IPS DF 6.9 (cell line): Measurements from ENCODE around the gene PROB1.

Experiments used
- DNase-seq: peaks from one replicate; pipeline ENCODE4 v3.0.0-alpha.2; 2013; ENCODE audit warnings: low read depth, low spot score
- H3K27ac ChIP-seq: one replicate; pipeline ENCODE4 v1.5.1; 2013; ENCODE audit warnings: low read length, control low read depth
- H3K27me3 ChIP-seq: 2 replicates; pipeline ENCODE4 v1.6.1; 2013; ENCODE audit warnings: mild to moderate bottlenecking, low read length; ENCODE audit not compliant: control insufficient read depth, insufficient read depth
- H3K36me3 ChIP-seq: 2 replicates; pipeline ENCODE4 v1.6.1; 2013; ENCODE audit warnings: low read length; ENCODE audit not compliant: control insufficient read depth, insufficient read depth
- H3K4me1 ChIP-seq: 2 replicates; pipeline ENCODE4 v1.6.1; 2013; ENCODE audit warnings: low read length; ENCODE audit not compliant: control insufficient read depth, insufficient read depth
- H3K4me3 ChIP-seq: 2 replicates; pipeline ENCODE4 v1.5.1; 2013; ENCODE audit warnings: mild to moderate bottlenecking, low read length
- H3K9me3 ChIP-seq: 2 replicates; pipeline ENCODE4 v1.6.1; 2013; ENCODE audit warnings: low read length, inconsistent platforms; ENCODE audit not compliant: control insufficient read depth, insufficient read depth
- WGBS: extraction: QIAGEN DNeasy Blood & Tissue Kit; methylation state at CpG from one replicate; pipeline ENCODE4 v1.1.7; 2013; ENCODE audit warnings: mixed read lengths, missing lambda C conversion rate; ENCODE audit not compliant: insufficient read length, insufficient coverage; 5-methylcytosine and 5-hydroxymethylcytosine counted together

The PROB1 gene

DNA sequence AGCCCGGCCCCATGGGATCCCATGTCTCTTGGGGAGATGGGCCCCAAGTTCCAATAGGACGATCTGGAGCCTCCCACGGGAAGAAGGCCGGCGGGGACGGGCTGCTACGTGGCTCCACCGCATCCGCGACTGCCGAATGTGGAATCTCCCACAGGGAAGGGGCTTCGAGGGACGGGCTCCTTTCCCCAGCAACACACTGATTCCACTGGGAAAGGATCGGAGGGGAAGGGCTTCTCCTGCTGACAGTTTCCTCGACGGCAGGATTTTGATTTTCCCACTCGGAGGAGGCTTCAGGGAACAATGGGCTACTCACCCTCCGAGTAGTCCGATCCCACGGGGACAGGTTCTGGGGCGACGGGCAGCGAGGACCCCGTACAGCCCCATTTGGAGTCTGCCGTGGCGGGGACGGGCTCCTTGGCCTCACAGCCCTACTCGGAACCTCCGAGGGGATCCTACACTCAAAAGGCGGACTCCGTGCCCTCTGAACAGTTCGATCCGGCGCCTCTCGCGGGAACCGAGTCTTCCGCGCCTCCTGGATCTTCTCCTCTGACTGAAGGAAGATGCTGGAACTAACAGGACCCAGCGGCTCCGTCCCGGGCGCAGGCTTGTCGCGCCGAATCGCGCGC is 1.3 kb downstream of the PROB1 start:
- no CpG with 5 or more reads among the region's 49 CpGs for WGBS
- peaks cover 9% of the 10 kb centered on the region for H3K4me1 ChIP-seq
- H3K27me3 ChIP-seq, result peaks cover 10% of the 10 kb centered on the region; the same call in 1 of the 2 replicates
- H3K27ac ChIP-seq, result no peak overlapping the region
- DNase-seq, result no peak
- no peaks in the 10 kb centered on the region for H3K9me3 ChIP-seq
- H3K36me3 ChIP-seq, result 0 out of 2 replicates have a peak, but pooled peaks cover 2% of the 10 kb centered on the region
- peak overlapping the region; percentile 48; the same call in 1 of the 2 replicates for H3K4me3 ChIP-seq

DNA sequence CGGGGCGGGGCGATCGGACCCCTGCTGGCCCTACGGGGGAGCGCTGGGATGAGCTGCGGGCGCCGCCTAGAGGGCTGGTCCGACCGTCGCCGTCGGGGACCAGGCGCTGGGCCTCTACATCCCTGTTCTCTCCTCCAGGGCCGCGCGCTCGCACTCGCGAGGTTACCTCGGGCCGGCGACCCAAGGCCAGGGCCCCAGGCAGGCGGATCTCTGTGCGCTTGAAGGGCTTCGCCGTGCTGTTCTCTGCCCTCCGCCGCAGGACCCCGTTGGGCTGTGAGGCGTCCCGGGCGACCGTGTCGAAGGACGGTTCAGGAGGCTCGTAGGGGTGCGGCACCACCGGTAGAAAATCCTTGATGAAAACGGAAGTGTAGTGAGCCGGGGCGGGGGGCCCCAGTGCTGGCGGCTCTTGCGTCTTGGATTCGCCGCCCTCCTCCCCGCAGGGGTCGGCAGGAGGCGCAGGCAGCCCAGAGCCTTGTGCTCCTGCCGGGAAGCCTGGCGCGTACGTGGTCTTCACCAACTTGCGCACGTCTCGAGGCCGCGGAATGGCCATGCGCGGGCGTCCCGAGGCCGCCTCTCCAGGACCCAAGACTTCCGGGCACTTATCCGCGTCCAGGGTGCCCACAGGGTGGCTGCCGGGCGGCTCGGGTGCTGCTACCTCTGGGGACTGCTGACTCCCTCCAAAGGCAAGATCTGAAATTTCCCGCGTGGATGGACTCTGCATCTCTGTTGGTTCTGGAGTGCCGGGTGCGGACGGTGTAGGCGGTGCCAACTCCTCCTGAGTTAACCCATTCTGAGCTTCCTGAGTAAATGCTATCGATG is 2.0 kb downstream of the PROB1 start:
- Histone ChIP-seq H3K9me3 (no peaks in the 10 kb centered on the region), H3K4me1 (peaks cover 15% of the 10 kb centered on the region), H3K4me3 (peak overlapping the region; percentile 48; the same call in 1 of the 2 replicates), H3K36me3 (0 out of 2 replicates have a peak, but pooled peaks cover 2% of the 10 kb centered on the region), H3K27me3 (peaks cover 10% of the 10 kb centered on the region; the same call in 1 of the 2 replicates), H3K27ac (no peak overlapping the region)
- no CpG with 5 or more reads among the region's 77 CpGs for WGBS
- no peak for DNase-seq

DNA sequence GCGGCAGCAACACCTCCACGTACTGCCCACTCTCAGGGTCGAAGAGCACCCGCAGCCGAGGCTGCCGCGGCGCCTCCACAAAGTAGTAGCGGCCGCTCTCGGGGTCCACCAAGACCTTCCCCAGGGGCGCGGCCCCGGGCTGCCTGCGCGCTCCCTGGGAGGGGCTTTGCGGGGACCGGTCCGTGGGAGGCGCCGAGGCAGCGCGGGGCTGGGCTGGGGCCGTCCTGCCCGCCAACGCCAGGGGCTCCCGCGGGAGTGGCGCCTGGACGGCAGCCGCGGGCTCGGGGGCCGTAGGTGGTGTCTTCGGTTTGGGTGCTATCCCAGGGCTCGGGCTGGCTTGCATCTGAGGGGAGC is 2.6 kb downstream of the PROB1 start:
- Histone ChIP-seq H3K36me3 (0 out of 2 replicates have a peak, but pooled peaks cover 2% of the 10 kb centered on the region), H3K27ac (no peak overlapping the region), H3K9me3 (no peaks in the 10 kb centered on the region), H3K4me1 (peaks cover 16% of the 10 kb centered on the region), H3K4me3 (peak overlapping the region; percentile 48; the same call in 1 of the 2 replicates), H3K27me3 (peaks cover 10% of the 10 kb centered on the region; the same call in 1 of the 2 replicates)
- no peak for DNase-seq
- no CpG with 5 or more reads among the region's 36 CpGs for WGBS

DNA sequence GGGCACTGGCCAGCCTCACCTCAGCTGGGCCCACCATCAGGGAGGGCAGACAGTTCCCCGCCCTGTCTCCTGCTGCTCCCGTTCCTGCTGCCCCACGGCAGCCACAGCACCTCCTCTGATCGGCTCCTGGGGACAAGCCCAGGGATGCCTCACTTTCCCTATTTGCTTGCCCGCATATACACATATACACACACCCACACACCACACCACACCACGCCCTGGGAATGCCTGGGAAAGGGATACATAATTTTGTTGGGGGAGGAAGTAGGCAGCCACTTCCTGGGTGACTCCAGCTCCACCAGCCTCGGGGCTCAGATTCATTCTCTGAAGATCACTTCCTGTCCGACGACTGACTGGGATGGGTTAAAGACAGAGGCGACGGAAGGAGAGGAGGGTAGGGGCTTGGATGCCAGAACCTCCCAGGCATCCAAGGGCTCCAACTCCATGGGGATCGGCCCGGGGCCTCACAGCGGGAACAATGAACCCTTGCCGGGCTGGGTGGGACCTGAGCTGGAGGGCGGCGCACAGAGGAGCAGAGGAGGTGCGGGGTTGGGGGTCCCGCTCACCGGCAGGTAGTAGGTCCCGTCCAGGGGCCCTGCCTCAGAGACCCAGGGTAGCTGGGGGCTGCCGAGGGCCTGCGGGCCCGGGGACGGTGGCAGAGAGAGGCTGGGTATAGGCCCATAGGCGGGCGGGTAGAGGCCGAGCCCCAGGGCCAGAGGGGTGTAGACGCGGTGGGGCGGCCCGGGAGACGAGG is 3.2 kb downstream of the PROB1 start:
- peak overlapping the region; percentile 48; the same call in 1 of the 2 replicates for H3K4me3 ChIP-seq
- H3K4me1 ChIP-seq, result peaks cover 16% of the 10 kb centered on the region
- H3K27ac ChIP-seq, result no peak overlapping the region
- 0 out of 2 replicates have a peak, but pooled peaks cover 2% of the 10 kb centered on the region for H3K36me3 ChIP-seq
- DNase-seq, result no peak
- no peaks in the 10 kb centered on the region for H3K9me3 ChIP-seq
- H3K27me3 ChIP-seq, result peaks cover 10% of the 10 kb centered on the region; the same call in 1 of the 2 replicates
- no CpG with 5 or more reads among the region's 33 CpGs for WGBS

DNA sequence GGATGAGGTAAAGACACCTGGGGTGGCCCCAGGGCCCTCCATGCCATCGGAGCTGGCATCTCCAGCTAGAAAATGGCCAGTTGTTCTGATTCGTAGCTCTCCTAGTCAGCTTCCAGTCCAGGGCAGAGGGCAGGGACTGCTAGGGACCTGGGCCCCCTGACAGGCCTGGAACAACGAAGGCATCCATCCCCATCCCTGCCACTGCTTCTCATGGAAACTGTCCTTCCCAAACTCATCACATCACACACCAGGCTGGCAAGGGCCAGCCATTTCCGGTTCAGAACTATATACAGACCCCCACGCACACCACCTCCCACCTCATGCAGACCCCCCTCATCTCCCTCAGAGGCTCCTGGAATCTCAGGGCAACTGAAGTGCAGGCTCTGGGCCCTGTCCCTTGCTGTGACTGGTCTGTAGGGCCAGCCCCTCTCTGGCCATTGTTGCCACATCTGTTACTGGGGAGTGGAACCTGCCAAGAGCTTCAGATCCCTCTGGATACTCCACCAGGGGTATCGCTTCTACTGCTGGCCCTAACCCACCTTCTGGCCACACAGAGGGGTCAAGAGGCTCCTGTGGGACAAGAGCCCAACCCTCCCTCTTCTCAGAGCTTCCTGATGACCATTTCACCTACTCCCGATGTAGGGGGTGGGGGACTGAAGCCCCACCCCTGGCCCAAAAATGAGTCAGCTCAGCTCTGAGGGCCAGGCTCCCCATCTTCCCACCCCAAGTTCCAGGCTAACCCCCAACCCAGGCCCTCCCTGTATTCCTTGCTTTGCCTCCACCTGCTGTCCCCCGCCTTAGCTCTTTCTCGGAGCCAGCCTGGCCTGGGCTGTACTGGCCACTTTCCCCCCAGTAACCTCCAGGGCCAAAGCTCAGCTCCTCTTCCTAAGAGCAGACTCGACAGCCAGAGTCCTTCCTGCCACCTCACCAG is 4.0 kb downstream of the PROB1 start:
- WGBS, result no CpG with 5 or more reads among the region's 10 CpGs
- Histone ChIP-seq H3K27me3 (peaks cover 10% of the 10 kb centered on the region; the same call in 1 of the 2 replicates), H3K4me3 (no peak overlapping the region), H3K4me1 (peaks cover 16% of the 10 kb centered on the region), H3K27ac (no peak overlapping the region), H3K9me3 (no peaks in the 10 kb centered on the region), H3K36me3 (0 out of 2 replicates have a peak, but pooled peaks cover 2% of the 10 kb centered on the region)
- no peak for DNase-seq

DNA sequence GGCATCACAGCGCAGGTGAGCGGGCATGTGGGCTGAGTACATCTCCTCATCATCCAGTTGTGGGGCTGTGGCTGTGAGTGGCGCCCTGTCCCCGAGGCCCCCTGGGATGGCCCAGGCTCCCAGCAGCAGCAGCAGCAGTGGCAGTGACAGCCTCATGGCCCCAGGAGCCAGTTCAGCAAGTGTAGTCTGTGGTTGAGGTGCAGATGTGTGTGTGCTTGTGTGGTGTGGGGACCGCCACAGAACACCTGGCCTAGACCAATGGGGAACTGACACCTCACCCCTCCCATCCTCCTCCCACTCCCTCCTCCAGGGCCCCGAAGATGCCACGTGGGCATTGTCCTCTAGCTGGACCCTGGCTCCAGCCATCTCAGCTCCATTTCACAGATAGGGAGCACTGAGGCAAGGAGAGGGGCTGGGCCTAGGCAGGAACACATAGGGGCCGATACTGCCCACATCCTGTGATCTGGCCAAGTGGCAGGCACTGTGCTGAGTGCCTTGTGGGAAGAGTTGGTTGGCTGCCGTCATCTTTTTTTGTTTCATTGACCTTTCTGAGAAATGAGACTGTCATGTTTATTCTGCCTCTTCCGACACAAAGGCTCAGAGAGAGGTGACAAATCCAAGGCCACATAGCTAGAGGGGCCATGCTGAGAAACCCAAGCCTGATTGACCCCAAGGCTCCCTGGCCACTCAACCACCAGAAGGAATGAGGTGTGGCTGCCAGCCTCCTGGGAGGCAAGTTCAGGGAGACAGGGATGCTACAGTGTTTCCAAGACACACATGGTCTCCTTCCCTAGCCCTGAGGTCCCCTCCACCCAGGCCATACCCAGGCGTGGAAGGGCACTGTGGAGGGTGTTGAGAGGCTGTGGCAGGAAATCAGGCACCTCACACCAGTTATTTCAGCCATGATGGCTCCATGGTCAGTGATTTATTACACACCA is 4.9 kb downstream of the PROB1 start, which contains the start of gene MZB1:
MZB1 (minus strand) TSS at position 213 of the 938 bp plus-strand sequence; CDS start at position 156, 57 bp downstream.
- WGBS, result no CpG with 5 or more reads among the region's 11 CpGs
- 0 out of 2 replicates have a peak, but pooled peaks cover 2% of the 10 kb centered on the region for H3K36me3 ChIP-seq
- DNase-seq, result no peak
- no peak within 1 kb of the TSS for H3K4me3 ChIP-seq
- H3K9me3 ChIP-seq, result no peaks in the 10 kb centered on the region
- H3K27me3 ChIP-seq, result peaks cover 10% of the 10 kb centered on the region; the same call in 1 of the 2 replicates
- H3K27ac ChIP-seq, result no peak within 1 kb of the TSS
- peaks cover 11% of the 10 kb centered on the region for H3K4me1 ChIP-seq

DNA sequence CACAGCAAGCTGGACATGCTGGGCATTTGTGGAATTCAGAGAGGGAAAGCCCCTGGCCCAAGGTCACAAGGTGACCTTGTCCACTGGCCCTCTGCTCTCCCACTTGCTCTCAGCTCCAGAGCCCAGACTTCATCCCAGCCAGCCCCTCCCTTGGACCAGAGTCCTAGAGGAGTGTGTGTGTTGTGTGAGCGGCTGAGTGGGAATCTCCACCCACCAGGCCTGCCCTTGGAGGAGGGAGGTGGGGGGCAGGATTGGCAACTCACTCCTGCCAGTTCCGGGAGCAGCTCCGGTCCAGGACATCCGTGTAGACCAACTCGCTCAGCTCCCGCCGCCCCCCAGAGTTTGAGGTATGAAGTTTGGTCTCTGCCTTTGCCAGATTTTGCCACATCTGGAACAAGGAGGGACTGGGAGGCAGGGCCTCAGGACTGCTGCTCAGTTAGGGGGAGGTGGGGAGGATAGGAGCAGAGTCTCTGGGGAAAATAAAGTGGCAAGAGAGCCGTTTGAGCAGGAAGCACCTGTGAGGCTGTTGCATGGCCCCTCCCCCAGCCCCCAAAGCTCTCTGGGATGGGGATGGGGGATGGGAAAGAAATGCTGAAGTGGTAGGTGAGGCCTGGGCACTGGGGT is 6.6 kb downstream of the PROB1 start:
- H3K4me3 ChIP-seq, result no peak overlapping the region
- no CpG with 5 or more reads among the region's 8 CpGs for WGBS
- peaks cover 2% of the 10 kb centered on the region; the same call in 1 of the 2 replicates for H3K27me3 ChIP-seq
- no peak overlapping the region for H3K27ac ChIP-seq
- H3K36me3 ChIP-seq, result 0 out of 2 replicates have a peak, but pooled peaks cover 2% of the 10 kb centered on the region
- DNase-seq, result no peak
- H3K9me3 ChIP-seq, result no peaks in the 10 kb centered on the region
- peaks cover 7% of the 10 kb centered on the region for H3K4me1 ChIP-seq

DNA sequence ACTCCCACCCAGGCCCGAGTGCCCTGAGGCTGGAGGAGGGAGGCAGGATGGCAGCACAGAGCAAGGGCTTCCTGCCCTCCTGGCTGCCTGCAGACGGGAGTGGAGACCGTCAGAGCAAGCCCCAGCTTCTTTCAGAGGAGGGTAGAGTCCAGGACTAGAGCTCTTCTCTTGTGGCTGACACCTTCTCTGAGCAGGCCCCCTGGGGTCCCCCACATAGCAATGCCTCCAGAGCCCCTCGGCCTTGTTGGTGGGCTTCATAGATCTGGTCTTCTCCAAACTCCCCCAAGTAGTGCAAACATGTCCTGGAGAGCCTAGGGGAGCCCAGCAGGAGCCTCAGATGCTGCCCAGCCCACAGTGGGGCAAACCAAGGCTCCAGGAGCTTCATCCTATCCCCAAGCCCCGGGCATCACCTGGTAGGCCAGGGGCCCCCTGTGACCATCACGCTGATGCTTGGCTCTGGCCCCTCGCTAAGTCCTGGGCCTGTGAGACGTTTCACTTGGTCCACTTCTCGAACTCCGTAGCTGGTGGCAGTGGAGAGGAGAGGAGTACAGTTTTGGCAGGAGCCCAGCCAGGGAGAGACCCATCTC is 7.2 kb downstream of the PROB1 start:
- peaks cover 7% of the 10 kb centered on the region for H3K4me1 ChIP-seq
- H3K36me3 ChIP-seq, result 0 out of 2 replicates have a peak, but pooled peaks cover 2% of the 10 kb centered on the region
- no CpG with 5 or more reads among the region's 10 CpGs for WGBS
- no peak overlapping the region for H3K4me3 ChIP-seq
- no peak for DNase-seq
- H3K27ac ChIP-seq, result no peak overlapping the region
- H3K9me3 ChIP-seq, result no peaks in the 10 kb centered on the region
- no peaks in the 10 kb centered on the region for H3K27me3 ChIP-seq
